HCT116 (cell line): Measurements from ENCODE around the gene AS3MT. TPM values are rescaled to one million over a fixed set of nuclear protein-coding genes. Genes with fewer than 3 reads are reported as not detected.

Experiments used
- ATAC-seq: fragments of 200-7000 bp; cut with Tn5 transposase; 2 replicates; pipeline ENCODE4 v1.9.1; 2020; ENCODE audit warnings: mild to moderate bottlenecking, moderate library complexity
- BruUV-seq: library from RNA; stranded (reverse); fragments of 400-500 nt; replicated peaks from 2 replicates; lab custom pipeline; 2021; lab: Mats Ljungman, UMichigan
- CTCF ChIA-PET: fragments of 300-600 bp; sonication (Branson Sonifier 250); formaldehyde crosslinking; loops from one replicate; lab custom pipeline; 2021; ENCODE audit warnings: antibody characterized with exemption; lab: Charles Lee
- POLR2A ChIA-PET: fragments of 300-600, 350-600 bp; sonication (Branson Sonifier 250); formaldehyde crosslinking; loops from one replicate; lab custom pipeline; 2021; ENCODE audit warnings: antibody characterized with exemption; lab: Charles Lee
- RAD21 ChIA-PET, 2 experiments: fragments of 300-600 bp; sonication (Branson Sonifier 250); formaldehyde crosslinking; loops; one replicate each; lab custom pipeline; 2023; ENCODE audit warnings: low total read pairs in 2 of 2; ENCODE audit not compliant: uncharacterized antibody in 2 of 2, unreplicated experiment in 2 of 2, low non-redundant PET in 1 of 2; lab: Charles Lee
- DNase-seq: peaks from one replicate; pipeline ENCODE4 v3.0.0-alpha.2; 2010; ENCODE audit warnings: low read depth, low spot score
- H2AFZ ChIP-seq: fragments of 200-600 bp; shearing (Covaris generic), sonication (generic); 2 replicates; pipeline ENCODE4 v1.6.1; 2017; ENCODE audit warnings: low read depth, mixed run types, mixed read lengths, antibody characterized with exemption, low read length; ENCODE audit not compliant: poor library complexity, severe bottlenecking
- H3K27ac ChIP-seq: 2 replicates; pipeline ENCODE4 v1.5.1; 2012; ENCODE audit warnings: low read depth, low read length
- H3K27me3 ChIP-seq: fragments of 200-600 bp; sonication (generic); 2 replicates; pipeline ENCODE4 v1.6.1; 2016; ENCODE audit warnings: mixed run types, low read length, mixed read lengths; ENCODE audit not compliant: insufficient read depth
- H3K36me3 ChIP-seq, 2 experiments: fragments of 200-500 bp in 1 of 2; fragments of 200-600 bp in 1 of 2; sonication (Bioruptor generic) in 1 of 2; sonication (generic) in 1 of 2; 2 replicates each; pipeline versions ENCODE4 v1.5.1 to v1.6.1; 2014 to 2016; ENCODE audit warnings: low read length in 2 of 2, inconsistent platforms in 1 of 2, mixed read lengths in 1 of 2, mixed run types in 1 of 2; ENCODE audit not compliant: insufficient read depth in 2 of 2, control insufficient read depth in 1 of 2
- H3K4me1 ChIP-seq, 2 experiments: fragments of 200-600 bp in 1 of 2; sonication (generic) in 1 of 2; 2 replicates each; pipeline versions ENCODE4 v1.5.1 to v1.6.1; 2012 to 2017; ENCODE audit warnings: low read length in 2 of 2, inconsistent platforms in 1 of 2, mild to moderate bottlenecking in 1 of 2, mixed read lengths in 1 of 2, mixed run types in 1 of 2, moderate library complexity in 1 of 2; ENCODE audit not compliant: insufficient read depth in 2 of 2, control insufficient read depth in 1 of 2
- H3K4me2 ChIP-seq: fragments of 200-600 bp; sonication (generic); 2 replicates; pipeline ENCODE4 v1.6.1; 2017; ENCODE audit warnings: mixed run types, low read length, mixed read lengths
- H3K4me3 ChIP-seq, 2 experiments: fragments of 200-600 bp in 1 of 2; sonication (generic) in 1 of 2; replicated peaks in 1 of 2; 2 replicates each; pipeline ENCODE4 v1.5.1; 2011 to 2016; ENCODE audit warnings: low read length in 2 of 2, control low read depth in 1 of 2, low read depth in 1 of 2, mild to moderate bottlenecking in 1 of 2, mixed read lengths in 1 of 2, mixed run types in 1 of 2
- H3K79me2 ChIP-seq: fragments of 200-600 bp; sonication (generic); 2 replicates; pipeline ENCODE4 v1.6.1; 2017; ENCODE audit warnings: mild to moderate bottlenecking, mixed run types, low read length, moderate library complexity, mixed read lengths; ENCODE audit not compliant: insufficient read depth
- H3K9ac ChIP-seq: fragments of 200-600 bp; sonication (generic); 2 replicates; pipeline ENCODE4 v1.6.1; 2016; ENCODE audit warnings: low read length, mixed read lengths
- H3K9me2 ChIP-seq: fragments of 200-600 bp; sonication (generic), shearing (Covaris generic); 2 replicates; pipeline ENCODE4 v1.6.1; 2017; ENCODE audit warnings: mixed run types, mild to moderate bottlenecking, moderate library complexity; ENCODE audit not compliant: insufficient read depth
- H3K9me3 ChIP-seq, 2 experiments: fragments of 200-500 bp in 1 of 2; fragments of 200-600 bp in 1 of 2; sonication (Bioruptor generic) in 1 of 2; sonication (generic) in 1 of 2; 2 replicates each; pipeline ENCODE4 v1.6.1; 2014 to 2017; ENCODE audit warnings: low read length in 2 of 2, mixed read lengths in 2 of 2, inconsistent platforms in 1 of 2, low read depth in 1 of 2, mild to moderate bottlenecking in 1 of 2, mixed run types in 1 of 2, moderate library complexity in 1 of 2; ENCODE audit not compliant: control insufficient read depth in 1 of 2, insufficient read depth in 1 of 2
- H4K20me1 ChIP-seq: fragments of 200-600 bp; sonication (generic), shearing (Covaris generic); 2 replicates; pipeline ENCODE4 v1.6.1; 2017; ENCODE audit warnings: mixed run types, mild to moderate bottlenecking, moderate library complexity; ENCODE audit not compliant: insufficient read depth
- CBX3 ChIP-seq: IDR thresholded peaks from 2 replicates; pipeline ENCODE4 v1.6.1; 2012; ENCODE audit warnings: low read depth
- CEBPB ChIP-seq: IDR thresholded peaks from 2 replicates; pipeline ENCODE4 v1.6.1; 2012; ENCODE audit warnings: low read depth
- FOSL1 ChIP-seq: IDR thresholded peaks from 2 replicates; pipeline ENCODE4 v1.6.1; 2012; ENCODE audit warnings: low read depth
- POLR2A ChIP-seq: IDR thresholded peaks from 2 replicates; pipeline ENCODE4 v1.7.0; 2011; ENCODE audit warnings: borderline replicate concordance; ENCODE audit not compliant: insufficient read depth, insufficient read length; ENCODE audit errors: extremely low read depth
- REST ChIP-seq: IDR thresholded peaks from 2 replicates; pipeline ENCODE4 v1.6.1; 2012; ENCODE audit warnings: low read depth
- SP1 ChIP-seq: IDR thresholded peaks from 2 replicates; pipeline ENCODE4 v1.6.1; 2012; ENCODE audit warnings: low read depth
- SRF ChIP-seq: IDR thresholded peaks from 2 replicates; pipeline ENCODE4 v1.6.1; 2012; ENCODE audit warnings: low read depth
- ZFX ChIP-seq: fragments of 450-650 bp; IDR thresholded peaks from 2 replicates; pipeline ENCODE4 v1.6.1; 2017
- intact Hi-C: fragments of 100-400 bp; cut with micrococcal nuclease; formaldehyde crosslinking; loops from 2 replicates; pipeline ENCODE4 v1.10.0; 2022
- total RNA-seq: library from RNA; stranded (reverse); gene quantifications from one replicate; pipeline ENCODE4 v1.2.1, GENCODE V29; 2021; ENCODE audit not compliant: unreplicated experiment
- TF ChIP-seq, protein P1 (sequence below): IDR thresholded peaks from 2 replicates; pipeline ENCODE4 v1.6.1; 2012
- TF ChIP-seq, protein P2 (sequence below): IDR thresholded peaks from 2 replicates; pipeline ENCODE4 v1.6.1; 2012

Gene AS3MT
- total RNA-seq, 1 experiment from 2014 or later, result 0.79 TPM

DNA sequence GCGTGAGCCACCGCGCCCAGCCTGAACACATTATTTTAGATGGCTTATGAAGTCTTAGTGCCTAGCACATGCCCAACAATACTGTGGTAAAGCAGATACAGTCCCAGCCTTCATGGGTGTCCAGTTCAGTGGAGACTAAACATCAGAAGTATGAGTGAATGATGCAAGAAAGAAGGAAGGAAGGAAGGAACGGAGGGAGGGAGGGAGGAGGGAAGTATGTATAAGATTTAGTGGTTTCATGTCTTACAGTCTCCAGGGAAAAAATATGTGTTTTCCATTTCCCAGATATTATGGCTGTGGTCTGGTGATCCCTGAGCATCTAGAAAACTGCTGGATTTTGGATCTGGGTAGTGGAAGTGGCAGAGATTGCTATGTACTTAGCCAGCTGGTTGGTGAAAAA, 2.9 kb downstream of the AS3MT start:
- Histone ChIP-seq H3K79me2 (no peaks in the 10 kb centered on the region), H3K9me2 (no peaks in the 10 kb centered on the region), H4K20me1 (no peaks in the 10 kb centered on the region), H3K9ac (no peak overlapping the region), H3K27ac (no peak overlapping the region), H3K27me3 (no peaks in the 10 kb centered on the region), H3K4me2 (no peak overlapping the region), H3K4me3 (no peak overlapping the region), H3K4me1 (no peaks in the 10 kb centered on the region), H3K9me3 (no peaks in the 10 kb centered on the region), H3K36me3 (no peaks in the 10 kb centered on the region), H2AFZ (no peak overlapping the region)
- intact Hi-C loops, result no loop called here
- ChIA-PET POLR2A (no interaction called here), RAD21 (interaction anchor here in 1 of 2 experiments (0.6 kb wide), 1 partner anchor 17 kb away, joined by 3 read pairs; no protein-coding TSS in a partner anchor), CTCF (no interaction called here)
- DNase-seq, result no peak
- no peak for ATAC-seq
- BruUV-seq, result no TSS peak
- TF ChIP-seq REST, result no peak
- no peak for TF ChIP-seq POLR2A
- no peak for TF ChIP-seq CEBPB
- TF ChIP-seq, protein P1, sequence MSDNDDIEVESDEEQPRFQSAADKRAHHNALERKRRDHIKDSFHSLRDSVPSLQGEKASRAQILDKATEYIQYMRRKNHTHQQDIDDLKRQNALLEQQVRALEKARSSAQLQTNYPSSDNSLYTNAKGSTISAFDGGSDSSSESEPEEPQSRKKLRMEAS, result no peak
- no peak for TF ChIP-seq ZFX
- no peak for TF ChIP-seq SP1
- TF ChIP-seq CBX3, result no peak

DNA sequence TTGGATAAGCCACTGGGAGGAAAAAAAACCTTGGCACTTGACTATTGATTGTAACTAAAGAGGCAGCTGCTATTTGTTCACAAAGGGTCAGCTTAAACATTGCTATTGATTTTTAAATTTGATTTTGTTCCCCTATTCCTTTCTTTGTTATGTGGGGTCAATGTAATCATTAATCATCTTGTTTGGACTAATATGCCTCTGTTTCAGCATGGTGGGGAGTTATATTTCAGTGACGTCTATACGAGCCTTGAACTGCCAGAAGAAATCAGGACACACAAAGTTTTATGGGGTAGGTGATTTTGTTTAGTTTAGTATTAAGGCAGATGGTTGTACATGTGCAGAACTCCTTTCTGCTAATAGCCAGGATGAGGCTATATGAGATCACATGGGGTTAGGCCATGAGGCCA, 7.5 kb downstream of the AS3MT start:
- CTCF ChIA-PET, result interaction anchor here (2.3 kb wide), 1 partner anchor 25 kb away, joined by 8 read pairs; no protein-coding TSS in a partner anchor
- ATAC-seq (no peak), DNase-seq (no peak)
- Histone ChIP-seq H3K4me3 (no peak overlapping the region), H3K79me2 (no peaks in the 10 kb centered on the region), H3K9ac (no peak overlapping the region), H3K4me2 (no peak overlapping the region), H2AFZ (no peak overlapping the region), H3K27ac (no peak overlapping the region), H3K9me3 (no peaks in the 10 kb centered on the region), H3K36me3 (no peaks in the 10 kb centered on the region), H3K4me1 (no peaks in the 10 kb centered on the region), H3K9me2 (no peaks in the 10 kb centered on the region), H4K20me1 (no peaks in the 10 kb centered on the region), H3K27me3 (no peaks in the 10 kb centered on the region)
- TF ChIP-seq, protein P2, sequence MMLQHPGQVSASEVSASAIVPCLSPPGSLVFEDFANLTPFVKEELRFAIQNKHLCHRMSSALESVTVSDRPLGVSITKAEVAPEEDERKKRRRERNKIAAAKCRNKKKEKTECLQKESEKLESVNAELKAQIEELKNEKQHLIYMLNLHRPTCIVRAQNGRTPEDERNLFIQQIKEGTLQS, result no peak
- no peak for TF ChIP-seq FOSL1
- no peak for TF ChIP-seq SRF
- no TSS peak for BruUV-seq
- RAD21 ChIA-PET, result no interaction called here
- POLR2A ChIA-PET, result no interaction called here
- intact Hi-C loops, result no loop called here
